Measurements from ENCODE around the gene CFAP92.

DNA sequence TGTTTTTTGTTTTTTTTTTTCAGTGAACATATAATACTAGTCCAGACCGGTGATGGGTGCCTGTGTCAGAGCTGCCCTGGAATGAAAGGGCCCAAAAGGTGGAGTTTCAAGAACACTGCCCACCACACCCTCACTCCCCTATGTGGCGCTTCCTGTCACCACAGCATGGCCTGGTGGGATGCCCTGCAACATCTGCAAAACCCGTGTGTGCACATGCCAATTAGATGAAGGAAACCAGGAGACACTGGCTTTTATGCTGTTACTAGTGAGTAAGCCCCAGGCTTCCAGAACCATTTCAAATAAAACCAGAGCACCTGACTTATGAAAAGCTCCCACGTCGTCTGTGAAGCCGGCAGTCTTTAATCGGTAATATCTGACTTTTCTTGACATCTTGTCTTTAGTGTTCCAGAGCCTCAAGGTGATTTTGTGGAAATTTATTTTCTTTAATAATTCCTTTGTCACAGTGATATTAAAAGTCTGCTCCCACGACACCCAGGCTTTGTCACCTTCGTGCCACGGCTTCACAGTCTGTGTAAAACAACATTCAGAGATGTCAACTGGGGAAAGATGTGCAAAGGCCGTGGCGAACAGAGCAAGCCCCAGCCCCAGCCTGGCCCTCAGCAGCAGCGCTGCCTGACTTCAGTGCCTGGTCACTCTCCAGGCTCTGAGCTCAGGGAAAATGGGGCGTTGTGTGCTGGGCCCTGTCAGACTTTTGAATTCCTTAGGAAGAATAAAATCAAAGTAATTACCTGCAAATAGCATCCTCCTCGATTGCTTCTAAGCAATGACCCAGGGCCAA, 6.4 kb downstream of the CFAP92 start:
- TF ChIP-seq POLR2A (IDR thresholded peaks at IDR 0.05; ENCODE audit: low read depth, low read length) (no peak), EZH2 (IDR thresholded peaks at IDR 0.05; ENCODE audit: borderline replicate concordance, low read depth, low read length, severe bottlenecking) (no peak), POLR2AphosphoS5 (IDR thresholded peaks at IDR 0.05; ENCODE audit: insufficient read depth, low read depth, low read length) (no peak), JUN (IDR thresholded peaks at IDR 0.05; ENCODE audit: borderline replicate concordance, insufficient read depth, insufficient read length, low read depth) (no peak)
- TF ChIP-seq, protein P1, sequence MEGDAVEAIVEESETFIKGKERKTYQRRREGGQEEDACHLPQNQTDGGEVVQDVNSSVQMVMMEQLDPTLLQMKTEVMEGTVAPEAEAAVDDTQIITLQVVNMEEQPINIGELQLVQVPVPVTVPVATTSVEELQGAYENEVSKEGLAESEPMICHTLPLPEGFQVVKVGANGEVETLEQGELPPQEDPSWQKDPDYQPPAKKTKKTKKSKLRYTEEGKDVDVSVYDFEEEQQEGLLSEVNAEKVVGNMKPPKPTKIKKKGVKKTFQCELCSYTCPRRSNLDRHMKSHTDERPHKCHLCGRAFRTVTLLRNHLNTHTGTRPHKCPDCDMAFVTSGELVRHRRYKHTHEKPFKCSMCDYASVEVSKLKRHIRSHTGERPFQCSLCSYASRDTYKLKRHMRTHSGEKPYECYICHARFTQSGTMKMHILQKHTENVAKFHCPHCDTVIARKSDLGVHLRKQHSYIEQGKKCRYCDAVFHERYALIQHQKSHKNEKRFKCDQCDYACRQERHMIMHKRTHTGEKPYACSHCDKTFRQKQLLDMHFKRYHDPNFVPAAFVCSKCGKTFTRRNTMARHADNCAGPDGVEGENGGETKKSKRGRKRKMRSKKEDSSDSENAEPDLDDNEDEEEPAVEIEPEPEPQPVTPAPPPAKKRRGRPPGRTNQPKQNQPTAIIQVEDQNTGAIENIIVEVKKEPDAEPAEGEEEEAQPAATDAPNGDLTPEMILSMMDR (IDR thresholded peaks at IDR 0.05; ENCODE audit: extremely low read depth in 1 of 2, insufficient read depth in 1 of 2, low read depth in 1 of 2, low read length in 2 of 2): no peak
